HG02938 (cell line): ENCODE measurements around the gene RPN2.

Source experiments
- ATAC-seq: cut with Tn5 transposase; IDR thresholded peaks from one replicate; pipeline ENCODE4 v1.9.1; 2021; ENCODE audit warnings: mild to moderate bottlenecking, moderate library complexity; ENCODE audit not compliant: unreplicated experiment

Gene RPN2

DNA sequence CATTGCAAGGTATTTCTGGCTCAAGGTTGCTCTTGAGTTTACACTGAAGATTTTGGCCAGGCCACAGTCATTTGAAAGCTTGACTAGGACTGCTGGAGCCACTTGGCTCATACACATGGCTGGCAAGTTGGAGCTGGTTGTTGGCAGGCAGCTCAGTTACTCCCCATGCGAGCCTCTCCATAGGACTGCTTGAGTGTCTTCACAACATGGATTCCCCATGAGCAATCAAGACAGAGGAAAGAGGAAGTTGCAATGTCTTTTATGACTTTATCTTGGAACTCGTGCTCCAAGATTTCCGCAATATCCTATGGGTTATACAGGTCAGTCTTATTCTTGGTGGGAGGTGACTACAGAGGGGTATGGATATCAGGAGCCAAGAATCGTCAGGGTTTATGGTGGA is 109.0 kb downstream of the RPN2 start:
- ATAC-seq = no peak

DNA sequence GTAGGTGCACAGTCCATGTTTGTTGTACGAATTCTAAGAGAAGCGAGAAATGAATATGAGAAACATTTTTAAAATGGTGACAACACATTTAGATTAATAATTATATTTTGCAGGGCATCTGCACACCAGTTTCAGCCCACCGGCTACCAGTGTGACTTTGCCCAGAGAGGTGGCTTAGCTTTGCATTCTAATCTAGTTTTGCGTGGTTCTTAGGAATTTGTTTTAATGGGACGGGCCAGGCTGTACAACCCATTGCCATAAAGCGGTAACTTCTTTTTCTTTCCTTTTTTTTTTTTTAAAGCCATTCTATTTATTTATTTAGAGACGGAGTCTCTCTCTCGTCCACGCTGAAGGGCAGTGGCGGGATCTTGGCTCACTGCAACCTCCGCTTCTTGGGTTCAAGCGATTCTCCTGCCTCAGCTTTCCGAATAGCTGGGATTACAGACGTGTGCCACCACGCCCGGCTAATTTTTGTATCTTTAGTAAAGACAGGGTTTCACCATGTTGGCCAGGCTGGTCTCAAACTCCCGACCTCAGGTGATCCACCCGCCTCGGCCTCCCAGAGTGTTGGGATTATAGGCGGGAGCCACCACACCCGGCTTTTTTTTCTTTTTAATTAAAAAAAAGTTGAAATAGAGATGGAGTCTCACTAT is 111.2 kb downstream of the RPN2 start:
- ATAC-seq = no peak
